Midbrain (tissue), 1 donor: Measurements from ENCODE around the gene ACAT1.
"Not testable (repeated sequence)": the region's sequence is repeated elsewhere in the genome, so short reads cannot be mapped to it uniquely, and the experiment has no call there.

Source experiments
- DNase-seq: peaks from one replicate; lab custom pipeline; 2025; lab: John Stamatoyannopoulos, UW

Gene ACAT1

DNA sequence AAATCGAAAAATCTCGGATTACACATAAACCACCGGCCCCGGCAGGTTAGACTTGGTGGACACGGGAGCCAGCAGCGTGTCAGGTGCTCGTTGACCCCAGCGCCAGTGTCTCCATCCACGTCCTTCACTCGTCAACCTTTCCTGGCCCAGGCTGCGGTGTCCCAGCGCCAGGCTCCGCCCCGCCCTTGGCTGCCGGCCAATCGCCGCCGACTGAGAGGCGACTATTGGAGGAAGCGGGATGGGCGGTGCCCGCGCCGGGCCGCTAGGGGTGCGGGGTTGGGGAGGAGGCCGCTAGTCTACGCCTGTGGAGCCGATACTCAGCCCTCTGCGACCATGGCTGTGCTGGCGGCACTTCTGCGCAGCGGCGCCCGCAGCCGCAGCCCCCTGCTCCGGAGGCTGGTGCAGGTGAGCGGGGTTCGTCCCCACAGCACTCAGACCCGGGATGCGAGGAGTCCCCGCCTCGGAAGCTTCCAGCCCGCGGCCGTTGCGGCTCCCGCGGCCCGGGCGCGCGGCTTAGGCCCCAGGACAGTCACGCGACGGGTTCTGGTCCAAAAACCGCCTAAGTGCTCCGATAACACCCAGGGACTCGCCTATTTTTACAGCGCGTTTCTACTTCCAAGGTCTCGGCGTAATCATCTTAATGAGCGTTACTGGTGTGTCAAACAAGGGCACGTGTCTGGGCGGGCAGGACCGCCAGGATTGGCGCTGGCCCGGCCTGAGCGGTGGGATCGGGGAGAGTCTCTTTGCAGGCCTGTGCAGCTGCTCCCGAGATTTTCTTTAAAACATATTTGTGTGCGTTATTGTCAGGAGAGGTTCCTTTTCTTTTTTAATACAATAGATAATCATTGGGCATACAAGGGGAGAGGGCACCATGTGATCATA, at the start of gene ACAT1:
TSS of gene ACAT1 (plus strand) at position 294 of the 882 bp plus-strand sequence. CDS start at position 334, 40 bp downstream.
- DNase-seq, result peak; percentile 92

DNA sequence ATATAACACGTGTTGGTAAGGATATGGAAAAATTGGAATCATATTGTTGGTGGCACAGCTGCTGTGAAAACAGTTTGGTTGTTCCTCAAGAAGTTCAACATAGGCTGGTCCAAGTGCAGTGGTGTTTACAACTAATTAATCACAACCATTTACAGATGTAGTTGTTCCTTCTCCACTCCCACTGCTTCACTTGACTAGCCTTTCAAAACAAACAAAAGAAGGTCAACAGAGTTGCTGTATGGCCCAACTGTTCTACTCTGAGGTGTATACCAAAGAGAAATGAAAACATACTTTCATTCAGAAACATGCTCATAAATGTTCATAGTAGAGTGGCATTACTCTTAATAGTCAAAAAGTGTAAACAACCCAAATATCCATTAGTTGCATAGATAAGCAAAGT, 36.6 kb upstream of the ACAT1 start:
- DNase-seq, result no peak

- no peak for DNase-seq
Measured at GRCh38 chr11:108085672-108086071, 35.7 kb upstream of the ACAT1 start.

DNA sequence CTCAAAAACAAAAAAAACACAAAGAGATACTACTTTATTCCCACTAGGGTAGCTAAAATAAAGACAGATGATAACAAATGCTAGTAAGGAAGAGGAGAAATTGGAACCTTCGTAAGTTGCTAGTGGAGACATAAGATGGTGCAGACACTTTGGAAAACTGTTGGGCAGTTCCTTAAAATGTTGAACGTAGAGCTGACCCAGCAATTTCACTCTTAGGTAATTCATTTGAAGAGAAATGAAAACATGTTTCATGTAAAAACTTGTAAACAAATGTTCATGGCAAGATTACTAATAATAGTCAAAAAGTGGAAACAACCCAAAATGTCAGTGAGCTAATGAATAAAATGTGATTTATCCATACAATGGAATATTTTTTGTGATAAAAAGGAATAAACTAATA, 29.2 kb upstream of the ACAT1 start:
- DNase-seq, result no peak

GRCh38 chr11:108093128-108093904, 28.1 kb upstream of the ACAT1 start:
- DNase-seq, result no peak

DNA sequence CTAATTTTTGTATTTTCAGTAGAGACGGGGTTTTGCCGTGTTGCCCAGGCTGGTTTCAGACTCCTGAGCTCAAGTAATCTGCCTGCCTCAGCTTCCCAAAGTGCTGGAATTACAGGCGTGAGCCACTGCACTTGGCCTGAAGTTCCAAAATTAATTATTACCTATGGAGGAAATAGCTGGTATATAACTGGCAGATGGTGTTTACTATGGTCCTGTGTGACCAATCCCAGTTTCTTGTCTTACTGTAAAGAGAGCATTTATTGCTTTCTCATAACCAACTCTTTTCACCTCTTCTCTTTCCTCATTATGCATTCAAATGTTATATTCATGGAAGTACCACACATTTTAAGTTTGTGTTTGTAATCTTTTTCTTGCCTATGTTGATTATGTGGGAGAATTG, 24.2 kb upstream of the ACAT1 start:
- no peak for DNase-seq

- no peak for DNase-seq
Measured at GRCh38 chr11:108101090-108101775, 20.1 kb upstream of the ACAT1 start.

- DNase-seq, result no peak
Measured at GRCh38 chr11:108111126-108111525, 10.2 kb upstream of the ACAT1 start.

DNA sequence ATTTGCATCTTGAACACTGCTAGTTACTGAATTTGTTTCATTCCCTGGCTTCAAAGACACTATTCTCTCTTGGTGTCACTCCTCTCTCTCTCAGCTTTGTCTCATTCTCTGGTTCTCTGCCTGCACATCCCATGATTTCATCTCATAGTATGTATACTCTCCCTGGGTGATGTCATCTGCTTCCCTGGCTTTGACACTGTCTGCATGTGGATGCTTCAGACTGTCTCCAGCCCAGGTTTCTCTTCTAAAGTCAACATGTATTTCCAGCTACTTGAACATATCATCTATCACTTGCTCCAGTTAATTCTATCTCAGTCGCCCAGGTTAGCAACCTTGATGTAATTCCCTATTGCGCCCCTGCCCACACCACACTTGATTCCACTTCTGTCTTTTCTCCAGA, 9.3 kb upstream of the ACAT1 start:
- no peak for DNase-seq

GRCh38 chr11:108115500-108116140, 5.7 kb upstream of the ACAT1 start:
- DNase-seq, result peak; percentile 86

- no peak for DNase-seq
Measured at GRCh38 chr11:108117746-108118371, 3.5 kb upstream of the ACAT1 start.

DNA sequence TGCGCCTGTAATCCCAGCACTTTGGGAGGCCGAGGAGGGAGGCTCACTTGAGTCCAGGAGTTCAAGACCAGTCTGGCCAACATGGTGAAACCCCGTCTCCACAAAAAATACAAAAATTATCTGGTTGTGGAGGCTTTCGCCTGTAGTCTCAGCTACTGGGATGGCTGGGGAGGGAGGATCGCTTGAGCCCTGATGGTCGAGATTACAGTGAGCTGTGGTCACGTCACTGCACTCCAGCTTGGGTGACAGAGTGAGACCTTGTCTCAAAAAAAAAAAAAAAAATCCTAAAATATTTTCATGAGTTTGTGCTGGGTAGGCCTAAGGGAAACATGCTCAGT, 462 bp upstream of the ACAT1 start:
- DNase-seq, result not testable (repeated sequence)

GRCh38 chr11:108122166-108122628, 830 bp downstream of the ACAT1 start:
- peak; percentile 62 for DNase-seq

GRCh38 chr11:108125096-108125495, 3.7 kb downstream of the ACAT1 start:
- DNase-seq, result no peak

- no peak for DNase-seq
Measured at GRCh38 chr11:108128772-108129171, 7.4 kb downstream of the ACAT1 start.

DNA sequence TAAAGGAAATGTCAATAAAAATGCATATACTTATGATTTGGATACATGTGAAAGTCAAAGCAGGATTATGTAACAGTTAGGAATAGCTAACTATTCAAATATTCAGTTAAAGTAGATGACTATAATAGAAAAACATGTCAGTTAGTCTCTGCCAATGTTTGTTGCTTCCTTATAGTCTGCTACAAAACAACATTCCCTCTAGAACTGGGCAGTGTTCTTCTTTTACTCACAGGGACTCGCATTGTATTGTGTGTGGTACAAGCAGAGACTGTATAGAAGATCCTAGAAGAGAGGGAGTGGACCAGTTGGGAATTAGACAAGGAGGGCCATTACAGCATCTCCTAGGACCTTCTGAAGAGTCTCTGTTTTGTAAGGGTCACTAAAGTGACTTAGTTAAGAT, 10.6 kb downstream of the ACAT1 start:
- no peak for DNase-seq

GRCh38 chr11:108132993-108133538, 11.7 kb downstream of the ACAT1 start:
- DNase-seq, result not testable (repeated sequence)

GRCh38 chr11:108135845-108136544, 14.6 kb downstream of the ACAT1 start:
- no peak for DNase-seq

- no peak for DNase-seq
Measured at GRCh38 chr11:108137212-108137611, 15.8 kb downstream of the ACAT1 start.

DNA sequence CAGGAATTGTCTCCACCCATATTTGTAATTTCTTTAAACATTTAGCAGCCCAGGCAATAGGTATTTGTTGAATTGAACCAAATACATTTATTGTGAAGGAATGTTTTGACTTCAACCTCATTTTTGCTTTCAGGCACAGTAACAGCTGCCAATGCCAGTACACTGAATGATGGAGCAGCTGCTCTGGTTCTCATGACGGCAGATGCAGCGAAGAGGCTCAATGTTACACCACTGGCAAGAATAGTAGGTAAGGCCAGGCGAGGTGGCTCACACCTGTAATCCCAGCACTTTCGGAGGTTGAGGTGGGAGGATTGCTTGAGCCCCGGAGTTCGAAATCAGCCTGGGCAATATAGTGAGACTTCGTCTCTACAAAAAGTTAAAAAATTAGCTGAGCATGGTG, 20.9 kb downstream of the ACAT1 start:
- no peak for DNase-seq

GRCh38 chr11:108144615-108145014, 23.2 kb downstream of the ACAT1 start:
- DNase-seq, result no peak
